Fibroblast of skin of left biceps (primary cell): ENCODE data around the gene POGK.
A peak's percentile ranks its signal among the peaks of the same experiment; 100 is the strongest.
"Not testable (repeated sequence)": the region's sequence is repeated elsewhere in the genome, so short reads cannot be mapped to it uniquely, and the experiment has no call there.

Experiments
- DNase-seq, 2 experiments: peaks; one replicate each; pipeline ENCODE4 v3.0.0-alpha.2; 2013; ENCODE audit warnings: low read depth in 2 of 2

POGK gene

GRCh38 chr1:166855558-166855957, 16.3 kb downstream of the POGK start:
- no peak for DNase-seq

- no peak for DNase-seq
Observed at GRCh38 chr1:166857995-166858394, 18.7 kb downstream of the POGK start.

GRCh38 chr1:166858726-166859419, 19.6 kb downstream of the POGK start:
- DNase-seq, result no peak

- no peak for DNase-seq
Observed at GRCh38 chr1:166859597-166859996, 20.3 kb downstream of the POGK start.

- no peak for DNase-seq
Observed at GRCh38 chr1:166865926-166866325, 26.7 kb downstream of the POGK start.

DNA sequence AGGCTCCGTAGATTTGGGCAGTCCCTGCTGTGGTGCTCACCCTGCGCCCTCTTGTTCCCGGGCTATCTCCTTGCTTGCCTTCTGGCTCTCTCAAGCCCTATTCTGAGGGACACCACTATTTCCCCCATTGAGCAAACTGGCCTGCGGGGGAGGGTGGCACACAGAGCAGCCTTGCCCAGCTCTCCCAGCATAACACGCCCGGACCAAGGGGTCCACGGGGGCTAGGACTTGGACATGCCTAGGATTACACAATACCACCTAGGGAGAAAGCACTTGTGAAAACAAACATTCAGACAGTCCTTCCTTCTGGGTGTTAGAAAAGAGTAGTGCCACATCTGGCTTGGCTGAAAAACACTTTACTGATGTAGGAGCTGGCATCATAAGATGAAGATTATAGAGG, 29.4 kb downstream of the POGK start:
- DNase-seq, result no peak

DNA sequence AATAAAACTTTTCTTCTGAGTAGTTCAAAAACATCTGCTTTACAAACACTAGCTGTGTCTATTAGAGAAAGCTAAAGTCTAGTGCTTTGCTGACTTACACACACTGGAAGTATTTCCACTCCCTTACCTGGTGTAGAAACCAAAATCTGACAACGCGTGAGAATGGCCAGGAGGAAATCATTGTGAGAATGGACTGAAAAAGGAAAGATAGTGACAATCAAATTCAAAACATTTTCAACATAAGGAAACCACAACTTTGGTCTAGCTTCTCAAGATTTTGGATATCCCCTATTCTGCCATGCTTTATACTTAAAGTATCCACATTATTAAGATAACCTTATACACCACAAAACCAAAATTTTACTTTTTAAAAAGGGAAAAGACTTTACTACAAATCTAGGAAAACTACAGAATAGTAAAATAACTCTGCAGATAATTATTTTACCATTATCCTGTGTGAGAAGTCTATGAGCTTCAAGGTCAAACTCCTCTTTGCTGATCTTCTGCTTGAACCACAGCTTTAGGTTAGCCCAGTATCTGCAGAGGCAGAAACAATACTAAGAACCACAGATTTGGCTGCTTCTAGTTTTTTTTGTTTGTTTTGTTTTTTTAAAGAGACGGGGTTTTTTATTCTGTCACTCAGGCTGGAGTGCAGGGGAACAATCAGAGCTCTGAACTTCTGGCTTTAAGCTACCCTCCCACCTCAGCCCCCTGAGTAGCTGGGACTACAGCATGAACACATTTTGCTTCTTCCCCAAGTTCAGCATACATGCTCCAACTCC, 30.2 kb downstream of the POGK start:
- no peak for DNase-seq

DNA sequence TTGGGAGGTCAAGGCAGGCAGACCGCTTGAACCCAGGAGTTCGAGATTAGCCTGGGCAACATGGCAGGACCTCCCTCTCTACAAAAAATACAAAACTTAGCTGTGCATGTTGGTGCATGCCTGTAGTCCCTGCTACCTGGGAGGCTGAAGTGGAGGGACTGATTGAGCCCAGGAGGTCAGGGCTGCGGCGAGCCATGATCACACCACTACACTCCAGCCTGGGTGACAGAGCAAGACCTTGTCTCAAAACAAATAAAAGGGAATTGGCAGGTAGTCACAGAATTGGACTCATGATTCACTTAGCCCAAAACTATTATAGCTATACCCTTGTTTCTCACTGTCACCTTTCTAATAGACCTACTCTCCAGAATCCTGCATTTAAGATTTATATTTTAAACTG, 31.3 kb downstream of the POGK start:
- no peak for DNase-seq

- DNase-seq, result no peak
Observed at GRCh38 chr1:166874464-166874863, 35.2 kb downstream of the POGK start.

DNA sequence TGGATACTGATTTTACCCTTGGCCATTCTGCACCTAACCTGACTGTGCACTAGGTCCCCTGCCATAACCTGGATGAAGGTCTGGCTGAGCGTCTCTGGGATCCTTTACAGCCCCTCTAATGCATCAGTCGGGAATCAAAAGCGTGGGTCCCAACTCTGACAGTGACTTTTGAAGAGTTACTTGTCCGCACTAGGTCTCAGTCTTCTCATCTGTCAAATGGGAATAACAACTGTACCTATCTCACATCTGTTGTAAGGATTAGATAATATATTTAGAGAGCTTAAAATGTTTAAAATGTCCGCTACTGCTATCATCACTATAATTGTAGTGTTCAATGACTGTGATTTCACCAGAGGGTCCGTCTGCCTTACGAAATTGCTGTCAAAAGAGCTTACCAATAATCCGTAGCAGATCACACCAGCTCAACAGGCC, 36.0 kb downstream of the POGK start:
- DNase-seq, result no peak

GRCh38 chr1:166875734-166876539, 36.7 kb downstream of the POGK start, which contains the start of gene TADA1:
TSS of gene TADA1 (minus strand) at chr1:166876264. CDS start at chr1:166876233, 31 bp downstream.
- peak; percentile 91 to 92 for DNase-seq

- no peak for DNase-seq
Observed at GRCh38 chr1:166876540-166876838, 37.2 kb downstream of the POGK start.

GRCh38 chr1:166878173-166878917, 39.1 kb downstream of the POGK start:
- DNase-seq, result not testable (repeated sequence)

GRCh38 chr1:166882893-166883292, 43.6 kb downstream of the POGK start:
- DNase-seq, result no peak

- no peak for DNase-seq
Observed at GRCh38 chr1:166884040-166884642, 44.9 kb downstream of the POGK start.

DNA sequence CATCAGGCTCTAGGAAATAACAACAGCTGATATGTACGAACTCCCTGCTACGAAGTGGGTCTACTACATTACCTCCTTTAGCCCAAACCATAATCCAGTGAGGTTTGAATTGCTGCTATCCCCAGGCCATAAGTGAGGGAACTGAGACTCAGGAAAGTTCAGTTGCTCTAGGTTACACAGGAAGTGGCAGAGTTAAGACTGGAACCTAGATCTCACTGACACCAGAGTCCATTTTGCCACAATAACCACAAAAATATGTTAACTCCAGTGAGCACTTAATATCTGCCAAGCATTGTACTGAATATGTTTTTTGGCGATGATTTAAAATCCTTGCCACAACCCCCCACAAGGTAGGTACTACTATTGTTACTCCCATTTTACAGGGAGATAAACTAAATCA, 45.7 kb downstream of the POGK start:
- no peak for DNase-seq

DNA sequence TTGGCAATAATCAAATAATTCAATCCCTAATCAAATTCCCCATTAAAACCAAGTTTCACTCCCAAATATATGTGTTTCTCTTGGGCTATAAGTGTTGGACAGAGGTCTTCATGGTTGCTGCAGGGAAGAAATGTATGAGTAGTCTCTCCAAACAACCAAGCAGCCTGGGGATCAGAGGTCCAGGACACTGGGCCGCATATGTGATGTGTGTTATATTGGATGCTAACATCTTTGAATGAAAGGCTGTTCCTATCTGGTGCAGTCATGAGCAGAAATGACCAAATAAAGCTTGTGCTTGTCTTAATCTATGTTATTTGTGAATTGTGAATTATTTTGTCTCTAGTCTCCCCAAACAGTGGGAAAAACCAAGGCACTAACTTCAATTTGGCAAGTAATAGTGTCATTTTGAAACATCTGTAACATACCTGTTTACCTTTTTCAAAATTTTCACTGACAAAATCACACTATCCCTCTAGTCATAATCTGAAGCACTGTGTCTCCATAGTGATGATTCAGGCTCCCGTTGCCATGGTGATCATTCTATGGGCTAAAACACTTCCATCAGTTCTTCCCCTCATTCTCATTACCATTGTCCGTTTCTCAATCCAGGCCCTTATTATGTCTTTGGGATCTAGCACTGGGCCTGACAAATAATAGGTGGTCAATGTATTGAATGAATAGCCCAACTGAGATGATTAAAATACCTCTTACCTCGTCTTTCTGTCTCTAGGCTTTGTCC, 49.3 kb downstream of the POGK start:
- no peak for DNase-seq

- DNase-seq, result no peak
Observed at GRCh38 chr1:166889776-166890175, 50.5 kb downstream of the POGK start.

GRCh38 chr1:166895766-166896165, 56.5 kb downstream of the POGK start:
- no peak for DNase-seq

DNA sequence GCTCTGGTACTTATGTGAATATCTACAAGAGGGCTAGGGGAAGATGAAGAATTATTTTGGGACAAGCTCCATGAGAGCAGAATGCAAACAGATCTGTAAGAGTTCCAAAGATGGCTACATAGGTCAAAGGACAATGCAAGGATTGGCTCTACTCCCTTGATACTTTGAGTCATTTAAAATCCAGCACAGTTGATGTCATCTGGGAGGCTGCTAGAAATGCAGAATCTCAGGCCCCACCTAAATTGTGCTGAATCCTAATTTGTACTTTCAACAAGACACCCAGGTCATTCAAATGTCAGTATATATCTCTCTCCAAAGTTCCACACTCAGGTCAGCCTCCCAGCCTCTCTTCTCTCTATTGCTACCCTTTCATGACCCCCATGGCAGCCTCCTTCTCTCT, 60.5 kb downstream of the POGK start:
- no peak for DNase-seq

GRCh38 chr1:166900987-166901386, 61.7 kb downstream of the POGK start:
- no peak for DNase-seq
